HG03175 (cell line): ENCODE results near the gene PRKAG3.

Experiments used
- ATAC-seq: cut with Tn5 transposase; IDR thresholded peaks from one replicate; pipeline ENCODE4 v1.9.1; 2021; ENCODE audit warnings: mild to moderate bottlenecking, moderate library complexity; ENCODE audit not compliant: unreplicated experiment

Gene PRKAG3

DNA sequence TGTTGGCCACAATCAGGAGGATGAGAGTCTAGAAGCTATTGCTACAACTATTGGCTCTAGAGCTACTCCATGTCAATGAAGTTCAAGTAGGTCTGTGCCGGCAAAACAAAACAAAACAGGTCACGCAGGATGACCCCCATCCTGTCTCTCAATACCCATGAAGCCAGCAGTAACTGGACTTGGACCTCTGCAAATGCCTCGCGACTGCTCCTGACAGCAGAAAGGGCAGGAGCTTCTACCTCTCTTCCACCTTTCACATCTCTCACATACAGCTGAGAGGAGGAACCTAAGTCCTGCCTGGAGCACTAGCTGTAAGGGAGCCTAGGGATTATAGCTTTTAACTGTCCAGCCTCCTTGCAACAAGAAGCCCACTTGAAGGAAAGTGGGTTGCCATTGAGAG, 16.0 kb downstream of the PRKAG3 start:
- ATAC-seq = no peak

DNA sequence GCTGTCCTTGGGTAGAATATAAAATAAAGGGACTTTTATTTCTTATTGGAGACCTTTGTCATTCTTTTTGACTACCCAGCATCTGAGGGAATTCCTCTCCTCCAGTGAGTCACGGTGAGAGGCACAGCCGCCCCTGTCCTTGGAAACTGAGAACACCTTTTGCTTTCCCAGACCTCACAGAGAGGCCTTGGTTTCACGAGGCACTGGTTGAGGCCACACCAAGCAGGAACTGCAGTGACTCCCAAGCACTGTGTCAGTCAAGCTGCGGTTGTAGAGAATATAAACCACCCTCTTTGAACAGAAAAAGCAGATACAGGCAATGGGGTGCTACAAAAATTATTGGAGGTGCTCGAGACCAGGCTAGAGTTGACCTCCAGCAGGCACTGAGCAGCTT, 16.4 kb downstream of the PRKAG3 start:
- ATAC-seq = no peak

DNA sequence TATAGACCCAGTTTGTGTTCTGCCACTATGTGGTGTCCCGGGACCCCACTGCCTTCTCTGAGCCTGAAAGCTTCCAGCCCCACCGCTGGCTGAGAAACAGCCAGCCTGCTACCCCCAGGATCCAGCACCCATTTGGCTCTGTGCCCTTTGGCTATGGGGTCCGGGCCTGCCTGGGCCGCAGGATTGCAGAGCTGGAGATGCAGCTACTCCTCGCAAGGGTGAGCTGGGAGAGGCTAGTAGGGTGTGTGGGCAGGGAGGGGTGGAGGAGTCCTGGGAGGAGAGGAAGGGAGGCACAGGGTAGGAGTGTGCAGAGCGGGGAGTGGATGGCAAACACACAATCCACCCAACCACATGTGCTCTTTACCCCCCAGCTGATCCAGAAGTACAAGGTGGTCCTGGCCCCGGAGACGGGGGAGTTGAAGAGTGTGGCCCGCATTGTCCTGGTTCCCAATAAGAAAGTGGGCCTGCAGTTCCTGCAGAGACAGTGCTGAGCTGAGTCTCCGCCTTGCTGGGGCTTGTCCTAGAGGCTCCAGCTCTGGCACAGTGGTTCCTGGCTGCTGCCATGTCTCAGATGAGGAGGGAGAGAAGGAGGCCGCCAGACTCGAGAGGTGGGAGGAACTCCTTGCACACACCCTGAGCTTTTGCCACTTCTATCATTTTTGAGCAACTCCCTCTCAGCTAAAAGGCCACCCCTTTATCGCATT, 16.9 kb downstream of the PRKAG3 start:
- ATAC-seq = no peak

DNA sequence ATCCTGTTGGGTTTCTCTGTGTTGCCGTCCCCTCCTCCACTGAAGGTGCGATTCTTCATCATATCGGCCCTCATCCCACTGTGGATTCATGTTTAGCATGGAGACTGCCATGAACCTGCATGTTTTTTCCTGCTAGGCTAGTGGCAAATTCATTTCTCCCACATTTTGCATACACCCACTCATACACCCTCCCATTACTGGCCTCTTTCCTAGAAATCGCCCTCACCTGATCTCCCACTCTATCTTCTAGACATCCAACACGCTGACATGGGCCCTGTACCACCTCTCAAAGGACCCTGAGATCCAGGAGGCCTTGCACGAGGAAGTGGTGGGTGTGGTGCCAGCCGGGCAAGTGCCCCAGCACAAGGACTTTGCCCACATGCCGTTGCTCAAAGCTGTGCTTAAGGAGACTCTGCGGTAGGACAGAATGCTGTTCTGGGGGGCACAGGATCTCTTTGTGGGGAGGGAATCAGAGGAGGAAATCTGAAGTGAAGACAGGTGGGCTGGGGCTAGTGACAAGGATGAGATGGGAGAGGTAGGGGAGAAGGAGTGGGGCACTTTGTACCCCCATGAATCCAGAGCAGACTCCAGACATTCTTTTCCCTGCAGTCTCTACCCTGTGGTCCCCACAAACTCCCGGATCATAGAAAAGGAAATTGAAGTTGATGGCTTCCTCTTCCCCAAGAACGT, 17.7 kb downstream of the PRKAG3 start:
- no peak for ATAC-seq

DNA sequence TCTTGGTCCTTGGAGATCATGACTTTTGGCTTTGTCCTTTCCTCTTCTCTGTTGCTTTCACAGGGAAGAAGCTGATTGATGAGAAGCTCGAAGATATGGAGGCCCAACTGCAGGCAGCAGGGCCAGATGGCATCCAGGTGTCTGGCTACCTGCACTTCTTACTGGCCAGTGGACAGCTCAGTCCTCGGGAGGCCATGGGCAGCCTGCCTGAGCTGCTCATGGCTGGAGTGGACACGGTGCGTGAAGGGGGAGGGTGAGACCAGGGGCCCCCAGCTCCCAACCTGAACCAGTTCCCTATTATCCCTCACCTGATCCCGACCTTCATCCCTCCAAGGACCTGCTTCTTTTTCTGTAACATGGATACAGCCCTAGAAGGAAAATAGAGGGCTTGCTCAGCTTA, 18.7 kb downstream of the PRKAG3 start:
- ATAC-seq = no peak

DNA sequence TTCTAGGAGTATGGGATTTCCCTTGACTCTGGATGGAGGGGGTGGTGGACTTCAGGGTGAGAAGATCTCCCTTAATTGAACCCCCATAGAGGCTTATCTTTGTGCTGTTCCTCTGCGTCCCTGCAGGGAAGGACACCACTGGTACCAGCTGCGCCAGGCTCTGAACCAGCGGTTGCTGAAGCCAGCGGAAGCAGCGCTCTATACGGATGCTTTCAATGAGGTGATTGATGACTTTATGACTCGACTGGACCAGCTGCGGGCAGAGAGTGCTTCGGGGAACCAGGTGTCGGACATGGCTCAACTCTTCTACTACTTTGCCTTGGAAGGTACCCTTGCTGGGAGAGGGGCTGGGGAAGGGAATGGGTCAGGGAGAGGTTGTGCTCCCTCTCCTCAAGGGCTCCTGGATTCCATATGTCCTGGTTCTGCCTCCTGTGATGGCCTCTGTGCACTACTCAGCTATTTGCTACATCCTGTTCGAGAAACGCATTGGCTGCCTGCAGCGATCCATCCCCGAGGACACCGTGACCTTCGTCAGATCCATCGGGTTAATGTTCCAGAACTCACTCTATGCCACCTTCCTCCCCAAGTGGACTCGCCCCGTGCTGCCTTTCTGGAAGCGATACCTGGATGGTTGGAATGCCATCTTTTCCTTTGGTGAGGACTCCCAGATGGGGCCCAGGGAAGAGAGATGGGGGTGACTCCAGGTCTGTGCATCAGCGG, 19.3 kb downstream of the PRKAG3 start:
- ATAC-seq = no peak

DNA sequence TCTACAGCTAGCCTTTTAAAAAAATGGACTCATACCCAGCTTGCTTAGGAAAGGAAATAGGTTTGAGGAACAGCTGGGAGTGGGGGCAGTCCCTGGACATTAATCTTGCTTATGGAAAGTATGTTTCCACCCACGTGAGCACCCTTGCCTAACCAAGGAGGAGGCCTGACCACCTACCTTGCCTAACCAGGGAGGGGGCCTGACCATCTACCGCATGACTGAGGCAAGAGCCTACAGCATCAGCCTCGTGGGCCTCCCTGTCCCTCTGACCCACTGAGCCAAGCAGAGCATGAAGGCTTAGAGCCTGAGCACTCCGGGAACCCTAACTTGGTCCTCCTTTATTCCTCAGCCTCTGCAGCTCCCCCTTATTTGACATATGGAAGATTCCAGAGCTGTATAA, 20.2 kb downstream of the PRKAG3 start:
- no peak for ATAC-seq

DNA sequence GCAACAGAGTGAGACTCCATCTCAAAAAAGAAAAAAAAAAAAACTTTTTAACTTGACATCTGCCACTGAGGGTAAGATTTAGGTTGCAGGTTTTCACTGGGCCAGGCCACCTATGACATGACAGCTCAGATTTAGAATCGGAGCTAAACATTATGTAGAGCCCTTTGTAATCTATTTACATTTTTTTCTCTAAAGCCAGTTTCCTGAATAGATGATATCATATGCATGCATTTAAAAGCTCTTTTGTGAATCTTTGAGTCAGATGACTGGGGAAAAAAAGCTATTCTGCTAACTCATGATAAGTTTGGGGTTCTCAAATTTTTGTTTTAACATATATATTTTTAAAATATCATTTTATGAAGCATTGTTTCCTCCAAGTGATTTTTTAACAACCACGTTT, 21.3 kb downstream of the PRKAG3 start:
- no peak for ATAC-seq

DNA sequence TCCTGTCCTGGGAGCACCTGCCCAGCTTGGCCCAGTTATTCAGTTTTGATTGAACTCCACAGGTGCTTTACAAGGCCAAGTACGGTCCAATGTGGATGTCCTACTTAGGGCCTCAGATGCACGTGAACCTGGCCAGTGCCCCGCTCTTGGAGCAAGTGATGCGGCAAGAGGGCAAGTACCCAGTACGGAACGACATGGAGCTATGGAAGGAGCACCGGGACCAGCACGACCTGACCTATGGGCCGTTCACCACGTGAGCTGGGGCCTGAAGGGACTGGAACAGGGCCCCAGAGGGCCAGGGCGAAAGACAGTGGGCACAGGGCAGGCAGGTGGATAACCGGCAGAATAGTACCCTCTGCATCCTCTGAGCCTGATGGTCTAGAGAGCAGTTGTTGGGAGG, 22.1 kb downstream of the PRKAG3 start:
- no peak for ATAC-seq

DNA sequence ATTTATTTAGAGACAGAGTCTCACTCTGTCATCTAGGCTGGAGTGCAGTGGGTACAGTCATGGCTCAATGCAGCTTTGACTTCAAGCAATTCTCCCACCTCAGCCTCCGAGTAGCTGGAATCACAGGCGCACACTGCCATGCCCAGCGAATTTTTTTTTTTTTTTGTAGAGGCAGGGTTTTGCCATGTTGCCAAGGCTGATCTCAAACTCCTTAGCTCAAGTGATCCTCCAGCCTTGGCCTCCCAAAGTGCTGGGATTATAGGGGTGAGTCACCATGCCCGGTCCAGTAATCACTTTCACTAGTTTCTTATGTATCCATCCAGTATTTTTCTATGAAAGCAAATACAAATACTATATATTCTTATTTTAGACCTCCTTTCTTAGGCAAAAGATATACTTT, 24.0 kb downstream of the PRKAG3 start:
- ATAC-seq = no peak

DNA sequence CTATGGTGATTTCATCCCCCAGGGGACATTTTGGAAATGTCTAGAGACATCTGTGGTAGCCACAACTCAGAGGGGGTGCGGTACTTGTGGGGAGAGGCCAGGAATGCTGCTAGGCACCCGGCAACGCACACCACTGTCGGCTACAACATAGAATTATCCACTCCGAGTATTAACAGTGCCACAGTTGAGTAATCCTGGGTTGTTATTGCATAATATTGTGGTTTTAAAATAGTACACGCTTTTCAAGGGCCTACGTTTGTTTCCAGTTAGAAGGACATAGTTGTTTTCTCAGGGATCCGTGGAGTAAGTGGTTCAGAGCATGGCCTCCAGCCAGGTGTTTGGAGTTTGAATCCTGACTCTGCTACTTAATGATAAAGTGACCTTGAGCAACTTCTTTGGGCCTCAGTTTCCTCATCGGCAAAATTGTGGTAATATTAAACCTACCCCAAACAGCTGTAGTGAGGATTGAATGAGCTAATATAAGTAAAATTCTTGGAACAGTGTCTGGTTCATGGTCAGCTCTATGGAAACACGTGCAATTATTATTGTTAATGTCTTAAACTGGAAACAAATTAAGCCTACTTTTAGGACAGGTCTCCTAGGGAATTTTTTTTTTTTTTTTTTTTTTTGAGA, 25.1 kb downstream of the PRKAG3 start:
- no peak for ATAC-seq

DNA sequence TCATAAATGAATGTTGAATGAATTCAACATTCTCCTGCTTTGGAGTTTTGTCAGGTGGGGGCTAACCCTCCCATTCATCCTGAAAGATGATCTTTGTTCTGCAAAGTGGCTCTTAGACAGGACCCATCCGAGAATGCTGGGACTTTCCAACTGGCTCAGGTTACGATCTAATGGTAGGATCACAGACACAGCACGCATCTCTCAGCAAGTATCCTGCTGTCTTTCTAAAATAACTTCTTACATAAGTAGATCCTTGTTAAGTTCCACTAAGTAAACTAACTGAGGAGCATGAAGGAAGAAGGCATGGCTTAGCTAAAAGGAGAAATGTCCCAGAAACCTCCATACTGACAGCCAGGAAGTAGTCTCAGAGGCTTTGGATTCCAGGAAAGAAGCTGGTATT, 26.0 kb downstream of the PRKAG3 start:
- no peak for ATAC-seq

DNA sequence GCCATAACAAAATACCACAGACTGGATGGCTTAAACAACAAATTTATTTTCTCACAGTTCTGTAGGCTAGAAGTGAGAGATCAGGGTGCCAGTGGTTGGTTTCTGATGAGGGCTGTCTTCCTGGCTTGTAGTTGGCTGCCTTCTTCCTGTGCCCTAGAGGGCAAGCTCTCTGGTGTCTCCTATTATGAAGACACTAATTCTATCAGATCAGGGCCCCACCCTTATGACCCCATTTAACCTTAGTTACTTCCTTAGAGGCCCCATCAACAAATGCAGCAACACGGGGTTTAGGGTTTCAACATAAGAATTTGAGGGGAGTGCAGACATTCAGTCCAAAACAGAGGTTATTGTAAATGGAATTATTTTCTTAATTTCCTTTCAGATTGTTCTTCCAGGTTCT, 26.8 kb downstream of the PRKAG3 start:
- ATAC-seq = no peak

DNA sequence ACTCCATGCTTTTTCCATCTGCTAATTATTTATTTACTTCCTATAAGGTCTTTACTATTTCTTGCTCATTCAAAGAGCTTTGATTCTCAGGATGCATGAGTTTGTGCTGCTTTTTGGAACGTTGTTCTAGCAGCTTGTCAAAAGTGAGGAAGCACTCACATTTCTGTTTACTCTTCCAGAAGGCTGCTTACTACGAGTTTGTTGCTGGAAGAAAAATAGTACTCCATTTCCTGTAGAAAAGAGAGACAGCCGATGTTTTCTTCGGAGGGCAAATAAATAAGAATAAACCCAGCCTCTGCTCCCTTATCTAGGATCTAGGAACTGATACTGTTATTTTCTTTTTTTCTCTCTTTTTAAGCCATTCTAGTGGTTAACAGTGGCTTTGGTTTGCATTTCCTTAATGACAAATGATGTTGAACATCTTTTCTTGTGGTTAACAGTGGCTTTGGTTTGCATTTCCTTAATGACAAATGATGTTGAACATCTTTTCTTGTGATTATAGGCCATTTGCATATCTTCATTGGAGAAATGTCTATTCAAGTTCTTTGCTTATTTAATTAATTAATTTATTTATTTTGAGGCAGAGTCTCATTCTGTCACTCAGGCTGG, 29.1 kb downstream of the PRKAG3 start:
- no peak for ATAC-seq

DNA sequence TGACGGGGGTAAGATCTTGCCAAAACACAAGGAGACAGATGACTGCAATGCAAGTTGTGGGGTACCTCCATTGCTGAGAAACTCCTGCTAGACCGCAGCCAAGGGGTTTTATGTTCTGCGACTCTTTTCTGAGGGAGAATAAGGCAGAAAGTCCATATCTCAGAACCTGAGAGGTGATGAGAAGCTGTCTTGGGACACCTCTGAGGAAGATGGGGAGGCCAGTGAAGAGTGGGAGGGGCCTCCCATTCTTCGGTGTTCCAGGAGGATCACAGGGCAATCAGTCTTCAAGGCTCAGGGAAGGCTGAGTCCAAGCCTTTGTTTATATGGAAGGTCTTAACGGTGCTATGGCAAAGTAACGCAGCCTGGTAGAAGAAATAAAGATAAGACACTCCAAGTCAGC, 31.6 kb downstream of the PRKAG3 start:
- no peak for ATAC-seq

DNA sequence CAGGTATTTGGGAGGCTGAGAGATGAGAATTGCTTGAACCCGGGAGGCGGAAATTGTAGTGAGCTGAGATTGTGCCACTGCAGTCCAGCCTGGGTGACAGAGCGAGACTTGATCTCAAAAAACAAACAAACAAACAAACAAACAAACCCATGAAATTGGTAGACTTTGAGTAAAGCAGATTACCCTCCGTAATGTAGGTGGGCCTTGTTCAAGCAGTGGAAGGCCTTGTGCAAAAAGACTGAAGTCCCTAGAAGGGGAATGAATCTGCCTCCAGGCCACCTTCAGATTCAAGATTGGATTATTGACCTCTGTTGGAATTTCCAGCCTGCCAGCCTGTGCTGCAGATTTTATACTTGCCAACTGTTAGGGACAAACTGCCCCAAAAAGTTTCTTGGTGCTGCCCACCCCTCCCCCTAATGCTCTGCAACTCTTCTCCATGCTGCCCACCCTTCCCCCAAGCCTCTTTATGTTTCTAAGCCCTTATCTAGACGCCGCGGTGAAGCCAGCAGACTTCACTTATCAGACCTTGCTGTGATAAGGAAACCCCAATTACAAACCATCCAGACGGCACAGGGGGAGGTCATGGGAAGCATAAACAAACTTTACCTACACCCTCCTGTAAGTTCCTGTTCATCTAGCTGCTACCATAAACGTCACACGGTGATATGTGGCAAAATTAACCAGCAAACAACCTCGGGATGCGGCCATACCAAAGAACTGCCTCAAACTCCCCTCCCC, 32.7 kb downstream of the PRKAG3 start:
- ATAC-seq = no peak

DNA sequence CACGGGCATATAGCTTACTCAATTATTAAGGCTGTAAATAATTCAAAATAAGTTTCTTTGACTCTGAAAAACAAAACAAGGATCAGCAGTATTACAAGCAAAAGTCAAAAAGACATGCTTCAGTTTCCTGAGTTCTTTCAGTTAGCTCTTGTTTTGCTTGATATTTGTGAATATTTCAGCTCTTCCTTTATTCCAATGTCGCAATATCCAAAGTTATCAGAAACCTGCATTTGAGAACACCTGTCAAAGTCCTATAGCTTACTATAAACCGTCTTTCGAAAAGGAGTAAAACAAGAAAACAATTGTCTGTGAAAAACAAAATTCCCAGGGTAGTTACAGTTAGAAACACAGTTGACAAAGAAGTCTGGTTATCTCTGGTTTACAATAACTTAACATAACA, 34.9 kb downstream of the PRKAG3 start:
- no peak for ATAC-seq

DNA sequence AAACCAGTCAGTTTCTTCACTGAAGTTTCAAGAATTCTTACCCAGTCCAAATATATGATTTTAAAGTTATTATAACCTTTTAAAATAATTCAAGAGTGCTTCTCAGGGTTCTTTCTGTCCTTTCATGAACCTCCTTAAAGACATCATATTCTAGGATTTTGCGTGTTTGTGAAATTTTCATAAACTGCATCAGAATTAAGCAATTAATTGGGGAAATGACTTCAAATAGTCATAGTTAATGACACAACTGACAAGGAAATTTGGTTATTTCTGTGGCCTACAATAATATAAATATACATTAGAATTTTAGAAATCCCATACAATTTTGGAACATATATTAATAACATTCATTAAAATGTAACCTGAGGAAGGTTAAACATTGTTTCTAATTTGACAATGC, 39.2 kb downstream of the PRKAG3 start:
- no peak for ATAC-seq

DNA sequence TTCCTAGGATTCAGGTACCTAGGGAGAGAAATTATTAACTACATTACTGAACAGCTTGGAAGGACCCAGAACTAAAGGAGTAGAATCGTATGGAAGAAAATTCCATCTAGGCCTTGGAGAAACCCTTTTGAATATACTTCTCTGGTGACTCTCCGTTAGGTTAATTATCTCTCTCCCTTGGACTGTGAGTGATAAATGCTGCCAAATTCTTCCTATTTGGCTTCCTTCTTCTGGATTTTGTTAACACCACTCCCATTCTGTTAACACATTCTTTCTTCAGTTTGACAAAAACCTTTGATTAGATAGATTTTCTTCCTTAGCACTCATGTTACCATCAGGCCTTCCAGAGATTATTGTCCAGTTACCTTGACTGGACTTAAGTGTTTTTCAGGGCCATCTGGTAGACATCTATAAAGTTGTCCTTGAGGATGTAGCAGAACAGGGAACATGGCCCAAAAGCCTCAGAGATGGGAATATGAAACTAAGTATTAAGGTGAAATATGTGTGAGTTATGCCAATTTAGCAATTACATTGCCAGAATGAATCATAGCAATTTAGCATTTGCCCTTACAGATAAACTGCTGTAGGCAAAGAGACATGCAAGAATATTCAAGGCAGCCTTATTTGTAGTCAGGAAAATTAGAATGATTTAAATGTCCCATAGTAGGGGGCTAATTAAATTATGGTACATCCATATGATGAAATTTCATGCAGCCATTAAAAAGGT, 42.9 kb downstream of the PRKAG3 start:
- ATAC-seq = no peak

DNA sequence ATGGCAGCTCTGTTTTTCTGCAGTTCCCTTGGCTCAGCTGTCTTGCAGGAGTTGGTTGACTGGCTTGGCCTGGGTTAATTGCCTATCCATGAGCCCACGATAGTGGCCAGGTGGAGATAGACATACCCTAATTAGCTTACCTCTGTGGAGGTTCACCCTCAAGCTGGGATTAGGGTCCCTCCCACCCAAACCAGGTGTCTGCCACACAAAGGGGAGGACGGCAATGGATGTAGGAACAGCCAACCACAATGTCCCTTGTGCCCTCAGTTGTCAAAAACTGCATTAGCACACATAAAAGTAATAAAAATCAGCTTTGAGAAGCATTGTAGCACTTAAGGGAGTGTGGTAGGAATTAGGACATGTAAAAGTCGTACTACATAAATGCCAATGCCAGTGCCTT, 45.5 kb downstream of the PRKAG3 start:
- no peak for ATAC-seq
